HL-60 (cell line): ENCODE data around the gene MYLK3.

Experiments
- DNase-seq, 2 experiments: peaks; one replicate each; pipeline ENCODE4 v3.0.0-alpha.2; 2010 to 2020; ENCODE audit warnings: low read depth in 1 of 2, low spot score in 1 of 2
- H3K27ac ChIP-seq: fragments of 250-450 bp; sonication (Bioruptor Pico); replicated peaks from 2 replicates; pipeline ENCODE4 v1.5.1; 2020; ENCODE audit warnings: mild to moderate bottlenecking, moderate library complexity
- H3K27me3 ChIP-seq: fragments of 250-450 bp; sonication (Bioruptor Pico); 2 replicates; pipeline ENCODE4 v1.5.1; 2021; ENCODE audit warnings: mild to moderate bottlenecking, moderate library complexity; ENCODE audit not compliant: insufficient read depth, poor library complexity, severe bottlenecking
- H3K4me3 ChIP-seq: replicated peaks from 2 replicates; pipeline ENCODE4 v1.5.1; 2011; ENCODE audit warnings: mild to moderate bottlenecking, control low read depth, low read length; ENCODE audit not compliant: insufficient read depth
- CTCF ChIP-seq: IDR thresholded peaks from one replicate; pipeline ENCODE4 v1.5.1; 2011; ENCODE audit warnings: low read length, control low read depth, inconsistent platforms; ENCODE audit not compliant: insufficient read depth
- GABPA ChIP-seq: IDR thresholded peaks from 2 replicates; pipeline ENCODE4 v1.6.1; 2012; ENCODE audit warnings: low read depth
- POLR2AphosphoS5 ChIP-seq: IDR thresholded peaks from 2 replicates; pipeline ENCODE4 v1.6.1; 2012; ENCODE audit warnings: low read depth
- SPI1 ChIP-seq: IDR thresholded peaks from 2 replicates; pipeline ENCODE4 v1.6.1; 2012; ENCODE audit warnings: low read depth, mild to moderate bottlenecking, borderline replicate concordance
- TF ChIP-seq, protein P1 (sequence below): IDR thresholded peaks from 2 replicates; pipeline ENCODE4 v1.6.1; 2012; ENCODE audit warnings: low read depth; ENCODE audit not compliant: insufficient replicate concordance

MYLK3 gene

DNA sequence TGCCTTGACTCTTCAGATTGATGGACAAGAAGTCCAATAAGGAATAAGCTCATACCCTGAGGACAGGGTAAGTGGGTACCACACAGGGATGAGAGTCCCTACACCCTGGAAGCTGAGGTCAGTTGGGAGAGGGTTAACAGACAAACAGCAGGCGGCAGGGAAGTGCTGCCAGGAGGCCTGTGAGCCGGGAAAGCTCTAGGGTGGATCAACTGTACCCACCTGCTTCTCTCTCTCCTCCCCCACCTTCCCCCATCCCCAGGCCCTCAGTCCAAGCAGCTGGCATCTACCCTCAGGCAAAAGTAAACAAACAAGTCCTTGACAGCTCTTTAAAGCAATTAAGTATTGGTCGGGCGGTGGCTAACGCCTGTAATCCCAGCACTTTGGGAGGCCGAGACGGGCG lies 20.7 kb upstream of the MYLK3 start:
- no peak for DNase-seq
- TF ChIP-seq POLR2AphosphoS5 (no peak), SPI1 (no peak), GABPA (no peak), CTCF (no peak)
- TF ChIP-seq, protein P1, sequence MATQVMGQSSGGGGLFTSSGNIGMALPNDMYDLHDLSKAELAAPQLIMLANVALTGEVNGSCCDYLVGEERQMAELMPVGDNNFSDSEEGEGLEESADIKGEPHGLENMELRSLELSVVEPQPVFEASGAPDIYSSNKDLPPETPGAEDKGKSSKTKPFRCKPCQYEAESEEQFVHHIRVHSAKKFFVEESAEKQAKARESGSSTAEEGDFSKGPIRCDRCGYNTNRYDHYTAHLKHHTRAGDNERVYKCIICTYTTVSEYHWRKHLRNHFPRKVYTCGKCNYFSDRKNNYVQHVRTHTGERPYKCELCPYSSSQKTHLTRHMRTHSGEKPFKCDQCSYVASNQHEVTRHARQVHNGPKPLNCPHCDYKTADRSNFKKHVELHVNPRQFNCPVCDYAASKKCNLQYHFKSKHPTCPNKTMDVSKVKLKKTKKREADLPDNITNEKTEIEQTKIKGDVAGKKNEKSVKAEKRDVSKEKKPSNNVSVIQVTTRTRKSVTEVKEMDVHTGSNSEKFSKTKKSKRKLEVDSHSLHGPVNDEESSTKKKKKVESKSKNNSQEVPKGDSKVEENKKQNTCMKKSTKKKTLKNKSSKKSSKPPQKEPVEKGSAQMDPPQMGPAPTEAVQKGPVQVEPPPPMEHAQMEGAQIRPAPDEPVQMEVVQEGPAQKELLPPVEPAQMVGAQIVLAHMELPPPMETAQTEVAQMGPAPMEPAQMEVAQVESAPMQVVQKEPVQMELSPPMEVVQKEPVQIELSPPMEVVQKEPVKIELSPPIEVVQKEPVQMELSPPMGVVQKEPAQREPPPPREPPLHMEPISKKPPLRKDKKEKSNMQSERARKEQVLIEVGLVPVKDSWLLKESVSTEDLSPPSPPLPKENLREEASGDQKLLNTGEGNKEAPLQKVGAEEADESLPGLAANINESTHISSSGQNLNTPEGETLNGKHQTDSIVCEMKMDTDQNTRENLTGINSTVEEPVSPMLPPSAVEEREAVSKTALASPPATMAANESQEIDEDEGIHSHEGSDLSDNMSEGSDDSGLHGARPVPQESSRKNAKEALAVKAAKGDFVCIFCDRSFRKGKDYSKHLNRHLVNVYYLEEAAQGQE = no peak
- no peaks in the 10 kb centered on the region for H3K27me3 ChIP-seq
- no peak overlapping the region for H3K27ac ChIP-seq
- no peak overlapping the region for H3K4me3 ChIP-seq

GRCh38 chr16:46765050-46765449 lies 16.9 kb upstream of the MYLK3 start:
- H3K4me3 ChIP-seq = no peak overlapping the region
- no peak for TF ChIP-seq SPI1
- TF ChIP-seq GABPA = no peak
- TF ChIP-seq POLR2AphosphoS5 = no peak
- TF ChIP-seq CTCF = no peak
- TF ChIP-seq, protein P1 = no peak
- no peak overlapping the region for H3K27ac ChIP-seq
- DNase-seq = peak in 1 of 2 experiments; percentile 11
- H3K27me3 ChIP-seq = no peaks in the 10 kb centered on the region

GRCh38 chr16:46763147-46763546 lies 15.0 kb upstream of the MYLK3 start:
- no peak overlapping the region for H3K4me3 ChIP-seq
- no peaks in the 10 kb centered on the region for H3K27me3 ChIP-seq
- H3K27ac ChIP-seq = no peak overlapping the region
- DNase-seq = no peak
- no peak for TF ChIP-seq SPI1
- TF ChIP-seq POLR2AphosphoS5 = no peak
- TF ChIP-seq, protein P1 = no peak
- TF ChIP-seq GABPA = no peak
- TF ChIP-seq CTCF = no peak
